Measurements from ENCODE around the gene YEATS4.

Gene YEATS4

DNA sequence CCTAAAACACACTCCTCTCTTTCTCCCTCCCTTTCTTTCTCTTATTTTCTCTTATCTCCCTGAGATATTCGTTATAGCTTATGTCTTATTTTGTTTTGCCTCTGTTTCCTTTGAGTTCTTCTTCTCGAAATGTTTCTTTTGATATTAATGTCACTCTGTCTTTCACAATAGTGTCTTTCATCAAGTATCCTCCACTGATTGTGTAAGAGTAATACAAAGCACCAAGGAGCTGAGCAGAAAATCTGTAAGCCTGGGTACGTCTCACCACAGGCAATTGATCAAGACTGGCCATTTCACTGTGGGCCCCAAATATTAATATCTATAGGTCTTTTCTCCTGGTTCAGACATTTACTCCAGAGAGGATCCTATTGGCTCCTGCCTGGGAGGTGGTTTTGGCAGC, 16.2 kb upstream of the YEATS4 start:
- peak; percentile 58 for DNase-seq

DNA sequence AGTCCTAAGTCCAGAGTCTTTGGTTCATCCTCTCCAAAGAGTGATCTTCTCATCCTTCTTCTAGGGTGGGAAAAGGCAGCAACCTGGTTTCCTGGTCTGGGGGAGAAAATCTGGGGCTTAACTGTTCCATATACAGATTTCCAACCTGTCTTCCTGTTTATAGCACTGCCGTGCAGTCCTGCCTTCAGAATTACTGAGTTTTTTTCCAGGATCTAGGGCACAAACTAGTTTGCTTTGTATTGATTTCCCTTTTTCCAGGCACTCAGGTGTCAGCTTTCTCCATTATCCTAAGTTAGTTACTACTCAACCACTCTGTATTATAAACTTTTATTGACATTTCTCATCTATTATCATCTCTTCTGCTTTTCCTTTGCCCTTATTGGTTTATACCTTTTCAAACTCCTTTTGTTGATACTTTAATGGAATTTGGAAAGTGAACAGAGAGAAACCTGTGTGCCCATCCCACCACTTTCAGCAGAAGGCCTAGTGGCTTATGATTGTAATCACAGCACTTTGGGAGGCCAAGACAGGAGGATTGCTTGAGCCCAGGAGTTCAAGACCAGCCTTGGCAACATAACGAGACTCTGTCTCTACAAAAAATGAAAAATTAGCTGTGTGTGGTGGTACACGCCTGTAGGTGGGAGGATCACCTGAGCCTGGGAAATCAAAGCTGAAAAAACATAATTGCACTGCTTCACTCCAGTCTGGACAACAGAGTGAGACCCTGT, 15.5 kb upstream of the YEATS4 start:
- no peak for DNase-seq

DNA sequence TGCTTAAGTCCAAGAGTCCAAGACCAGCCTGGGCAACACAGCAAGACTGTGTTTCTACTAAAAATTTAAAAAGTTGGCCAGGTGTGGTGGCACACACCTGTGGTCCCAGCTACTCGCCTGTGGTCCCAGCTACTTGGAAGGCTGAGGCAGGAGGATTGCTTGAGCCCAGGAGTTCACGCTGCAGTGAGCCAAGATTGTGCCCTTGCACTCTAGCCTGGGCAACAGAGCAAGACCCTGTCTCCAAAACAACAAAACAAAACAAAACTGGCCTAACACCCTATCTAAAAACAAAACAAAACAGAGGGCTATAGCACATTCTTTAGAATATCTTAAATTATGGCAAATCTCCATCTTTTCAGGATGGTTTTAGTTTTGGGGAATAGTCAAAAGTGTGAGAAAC, 14.5 kb upstream of the YEATS4 start:
- DNase-seq = no peak

DNA sequence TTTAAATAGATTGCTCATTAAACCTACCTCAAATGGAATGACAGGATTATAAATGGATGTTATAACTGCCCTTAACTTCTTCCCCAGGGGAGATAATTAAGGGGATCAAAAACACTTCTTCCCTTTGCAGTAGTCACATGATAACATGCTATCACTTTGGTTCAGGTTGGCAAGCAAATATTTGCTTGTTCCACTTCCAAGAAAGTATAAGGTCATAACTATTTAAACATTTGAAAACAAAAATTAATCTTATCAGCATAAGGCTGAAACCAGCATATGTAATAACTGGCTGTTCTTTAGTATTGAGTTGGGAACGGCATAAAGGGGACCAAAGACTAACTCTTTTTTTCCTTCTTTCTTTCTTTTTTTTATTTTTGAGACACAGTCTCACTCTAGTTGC, 13.8 kb upstream of the YEATS4 start:
- peak; percentile 36 for DNase-seq

DNA sequence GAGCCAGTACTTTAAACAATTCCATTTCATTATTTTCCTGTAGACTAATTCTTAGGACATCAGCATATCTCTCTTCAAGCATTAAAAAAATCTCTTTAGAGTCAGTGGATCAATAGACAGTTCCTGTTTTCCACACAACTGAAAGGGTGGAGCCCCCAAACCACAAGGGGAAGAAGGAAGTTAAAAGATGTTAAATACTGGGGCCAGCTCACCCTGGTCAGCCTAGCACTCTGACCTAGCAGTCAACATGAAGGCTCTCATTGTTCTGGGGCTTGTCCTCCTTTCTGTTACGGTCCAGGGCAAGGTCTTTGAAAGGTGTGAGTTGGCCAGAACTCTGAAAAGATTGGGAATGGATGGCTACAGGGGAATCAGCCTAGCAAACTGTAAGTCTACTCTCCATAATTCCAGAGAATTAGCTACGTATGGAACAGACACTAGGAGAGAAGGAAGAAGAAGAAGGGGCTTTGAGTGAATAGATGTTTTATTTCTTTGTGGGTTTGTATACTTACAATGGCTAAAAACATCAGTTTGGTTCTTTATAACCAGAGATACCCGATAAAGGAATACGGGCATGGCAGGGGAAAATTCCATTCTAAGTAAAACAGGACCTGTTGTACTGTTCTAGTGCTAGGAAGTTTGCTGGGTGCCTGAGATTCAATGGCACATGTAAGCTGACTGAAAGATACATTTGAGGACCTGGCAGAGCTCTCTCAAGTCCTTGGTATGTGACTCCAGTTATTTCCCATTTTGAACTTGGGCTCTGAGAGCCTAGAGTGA, 11.2 kb upstream of the YEATS4 start, which contains the start of gene LYZ:
Gene LYZ (plus strand): TSS at position 220 of the 777 bp plus-strand sequence. CDS start 28 bp downstream, at position 248.
- peak; percentile 87 for DNase-seq

DNA sequence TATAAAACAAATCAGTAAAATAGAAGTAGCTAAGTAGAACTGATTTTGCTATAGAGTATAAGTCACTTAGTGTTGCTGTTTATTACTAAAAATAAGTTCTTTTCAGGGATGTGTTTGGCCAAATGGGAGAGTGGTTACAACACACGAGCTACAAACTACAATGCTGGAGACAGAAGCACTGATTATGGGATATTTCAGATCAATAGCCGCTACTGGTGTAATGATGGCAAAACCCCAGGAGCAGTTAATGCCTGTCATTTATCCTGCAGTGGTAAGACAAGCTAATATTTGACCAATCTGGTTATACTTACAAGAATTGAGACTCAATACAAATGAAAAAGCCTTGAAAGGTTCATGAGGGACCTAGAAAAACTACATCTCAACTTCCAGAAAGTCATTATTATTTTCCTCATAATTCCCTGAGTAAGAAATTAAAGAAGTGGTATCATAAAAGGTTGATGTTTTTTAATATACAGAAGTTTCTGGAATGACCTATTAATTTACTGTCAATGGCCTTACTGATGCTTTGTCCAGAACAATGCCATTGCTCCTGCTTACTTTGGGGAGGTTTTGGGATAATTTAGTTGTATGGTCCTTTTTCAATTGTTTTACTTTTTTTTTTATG, 9.4 kb upstream of the YEATS4 start:
- DNase-seq = no peak

DNA sequence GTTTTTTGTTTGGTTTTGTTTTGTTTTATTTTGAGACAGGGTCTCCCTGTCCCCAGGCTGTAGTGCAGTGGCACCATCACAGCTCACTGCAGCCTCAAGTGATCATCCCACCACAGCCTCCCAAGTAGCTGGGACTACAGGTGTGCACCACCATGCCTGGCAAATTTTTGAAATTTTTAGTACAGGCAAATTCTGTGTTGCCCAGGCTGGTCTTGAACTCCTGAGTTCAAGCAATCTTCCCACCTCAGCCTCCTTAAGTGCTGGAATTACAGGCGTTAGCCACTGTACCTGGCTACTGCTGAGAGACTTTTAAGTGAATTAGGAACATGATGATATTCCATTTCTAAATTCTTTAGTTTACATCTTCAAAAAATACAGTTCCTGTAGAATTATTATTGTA, 8.8 kb upstream of the YEATS4 start:
- no peak for DNase-seq

DNA sequence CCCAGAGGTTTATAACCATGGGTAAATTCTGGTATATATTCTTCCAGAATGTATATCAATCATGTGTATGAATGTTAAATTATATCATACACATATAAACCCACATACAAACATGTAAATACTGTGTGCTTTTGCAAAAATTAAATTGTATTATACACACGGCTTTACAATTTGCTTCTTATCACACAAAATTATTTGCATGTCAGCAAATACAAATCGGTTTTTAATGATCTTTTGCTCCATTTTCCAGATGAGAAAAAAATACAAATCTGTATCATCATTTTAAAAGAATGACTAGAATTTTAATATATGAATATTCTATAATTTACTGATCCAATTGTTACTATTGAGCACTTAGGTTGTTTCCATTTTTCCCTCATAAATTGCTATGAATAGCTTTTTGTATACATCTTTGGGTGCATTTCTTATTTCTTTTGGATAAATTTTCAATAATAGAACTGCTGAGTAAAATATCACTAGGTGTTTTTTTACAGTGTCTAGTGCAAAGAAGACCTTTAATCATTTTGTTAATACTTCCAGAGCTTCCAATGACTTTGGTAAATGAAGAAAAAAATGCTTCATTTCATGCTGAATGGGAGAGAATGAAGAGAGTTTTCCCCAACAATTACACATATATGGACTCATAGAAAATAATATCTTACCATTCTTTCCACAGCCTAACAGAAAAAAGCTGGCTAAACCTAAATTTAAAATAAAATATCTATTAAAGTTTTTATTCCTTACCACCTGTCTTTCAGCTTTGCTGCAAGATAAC, 7.9 kb upstream of the YEATS4 start:
- no peak for DNase-seq

DNA sequence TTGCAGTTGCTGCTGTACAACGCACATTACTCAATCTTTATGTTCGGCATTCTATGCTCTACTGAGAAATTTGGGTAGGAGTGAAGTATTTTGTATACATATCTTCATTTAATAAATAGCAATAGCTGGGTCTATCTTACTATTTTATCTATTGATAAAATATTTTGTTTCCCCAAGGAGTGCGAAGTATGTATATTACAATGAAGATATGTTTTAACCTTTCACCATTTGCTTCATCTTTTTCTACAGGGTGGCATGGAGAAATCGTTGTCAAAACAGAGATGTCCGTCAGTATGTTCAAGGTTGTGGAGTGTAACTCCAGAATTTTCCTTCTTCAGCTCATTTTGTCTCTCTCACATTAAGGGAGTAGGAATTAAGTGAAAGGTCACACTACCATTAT, 6.6 kb upstream of the YEATS4 start:
- no peak for DNase-seq

DNA sequence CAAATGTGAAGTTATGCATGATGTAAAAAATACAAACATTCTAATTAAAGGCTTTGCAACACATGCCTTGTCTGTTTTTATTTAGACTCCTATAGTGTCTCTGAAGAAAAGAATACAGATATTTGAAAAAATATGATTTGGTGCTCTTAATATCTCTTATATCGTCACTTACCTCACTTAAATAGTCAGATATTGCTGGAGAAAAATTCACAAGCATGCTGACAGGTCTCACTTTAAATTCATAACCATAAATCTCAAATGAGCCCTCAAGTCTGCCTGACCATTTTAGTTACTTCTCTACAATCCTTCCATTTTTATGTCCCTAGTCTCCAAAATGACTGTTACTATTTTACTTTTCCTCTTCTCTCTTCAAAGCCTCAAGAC, 5.4 kb upstream of the YEATS4 start:
- no peak for DNase-seq

DNA sequence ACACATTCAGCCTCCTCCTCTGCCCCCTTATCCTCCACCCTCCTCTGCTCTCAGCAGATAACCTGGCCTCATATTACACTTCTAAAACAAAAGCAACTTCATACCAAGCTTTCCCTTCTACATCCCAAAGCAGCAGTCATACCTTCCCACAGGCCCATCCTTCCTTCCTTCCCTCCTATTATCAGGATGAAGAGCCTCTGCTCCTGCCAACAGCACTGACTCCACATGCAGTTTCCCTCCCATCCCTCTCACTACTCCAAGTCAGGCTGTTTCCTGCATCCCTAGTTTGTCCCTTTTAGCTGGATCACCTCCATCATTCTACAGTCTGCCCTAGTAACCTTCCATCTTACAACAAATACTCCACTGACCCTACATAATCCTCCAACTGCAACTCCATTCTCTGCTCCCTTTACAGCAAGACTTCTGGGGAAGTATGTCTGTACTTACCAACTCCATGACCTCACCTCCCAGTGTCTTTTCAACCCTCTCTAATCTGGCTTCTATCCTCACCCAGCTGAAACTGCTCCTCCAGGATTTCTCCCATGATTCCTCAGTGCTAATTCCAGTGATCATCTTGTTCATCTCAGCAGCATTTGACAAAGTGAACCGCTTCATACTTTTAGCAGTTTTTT, 4.9 kb upstream of the YEATS4 start:
- peak; percentile 23 for DNase-seq

DNA sequence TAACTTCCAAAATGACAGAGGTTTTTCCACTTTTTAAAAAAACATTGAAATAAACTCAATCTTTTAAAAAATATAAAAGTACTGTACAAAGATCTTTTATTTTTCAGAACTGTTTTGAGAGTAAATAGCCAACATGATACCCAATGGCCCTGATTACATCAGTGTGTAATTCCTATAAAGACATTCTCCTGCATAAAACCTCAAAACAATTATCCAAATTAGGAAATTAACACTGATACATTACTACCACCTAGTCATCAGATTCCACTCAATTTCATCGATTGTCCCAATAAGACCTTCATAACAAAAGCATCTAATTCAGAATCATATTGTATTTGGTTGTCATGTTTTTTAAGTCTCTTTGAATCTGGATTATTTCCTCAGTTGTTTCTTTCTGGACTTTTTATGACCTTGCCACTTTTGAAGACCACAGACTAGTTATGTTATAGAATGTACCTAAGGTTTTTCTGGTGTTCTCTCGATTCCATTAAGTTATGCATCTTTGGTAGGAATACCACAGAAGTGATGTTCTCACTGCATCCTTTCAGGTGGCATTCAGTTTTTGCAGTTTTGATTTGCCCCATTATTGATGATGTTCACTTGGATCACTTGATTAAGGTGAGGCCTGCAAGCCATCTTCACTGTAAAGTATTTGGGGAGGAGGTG, 4.0 kb upstream of the YEATS4 start:
- no peak for DNase-seq

DNA sequence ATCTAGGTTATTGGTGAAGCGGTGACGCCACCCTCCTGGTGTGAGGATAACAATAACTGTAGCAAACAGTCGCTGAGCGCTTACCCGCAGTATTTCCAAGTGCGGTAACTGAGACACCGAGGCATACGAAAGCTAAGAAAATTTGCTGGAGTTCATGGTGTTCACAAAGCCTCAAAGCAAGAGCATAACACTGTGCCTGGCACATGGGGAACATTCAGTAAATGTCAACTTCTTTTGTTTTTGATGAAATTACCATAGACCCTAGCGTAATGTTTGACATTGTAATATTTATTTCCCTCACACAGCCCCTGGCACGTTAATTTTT, 767 bp downstream of the YEATS4 start:
- no peak for DNase-seq

DNA sequence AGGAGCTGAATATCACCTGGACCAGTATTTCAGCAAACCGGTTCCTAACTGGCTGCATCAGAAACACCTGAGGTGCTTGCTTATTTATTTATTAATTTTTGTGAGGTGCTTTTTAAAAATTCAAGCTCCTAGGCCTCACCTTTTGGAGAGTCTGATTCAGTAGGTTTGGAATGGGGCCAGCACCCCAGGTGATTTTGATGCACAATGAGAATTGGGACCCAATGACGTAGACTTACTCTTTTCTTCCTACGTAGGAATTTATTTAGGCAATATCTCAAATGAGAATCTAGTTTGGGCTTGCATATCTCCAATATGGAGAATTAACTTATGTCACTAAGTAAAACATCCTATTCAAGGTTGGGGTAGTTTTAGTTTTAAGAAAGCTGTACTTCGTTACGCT, 7.3 kb downstream of the YEATS4 start:
- no peak for DNase-seq

DNA sequence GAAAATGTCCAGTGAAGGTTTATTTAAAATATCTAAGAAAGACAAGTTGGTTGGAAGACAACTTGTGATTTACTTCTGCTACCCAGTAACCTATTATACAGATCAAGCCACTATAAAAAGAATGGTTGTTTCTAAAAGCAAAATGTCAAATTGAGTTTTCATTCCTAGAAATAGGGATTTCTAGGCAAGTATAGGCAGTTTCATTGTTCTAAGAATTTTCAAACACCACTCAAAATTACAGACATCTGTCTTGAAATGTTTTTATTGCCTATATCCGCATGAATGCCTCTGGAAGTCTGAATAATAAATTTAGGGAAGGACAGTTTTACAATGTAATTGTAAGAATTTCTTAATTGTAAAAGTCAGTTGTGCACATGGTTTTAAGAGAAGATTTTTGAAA, 8.6 kb downstream of the YEATS4 start:
- DNase-seq = no peak

DNA sequence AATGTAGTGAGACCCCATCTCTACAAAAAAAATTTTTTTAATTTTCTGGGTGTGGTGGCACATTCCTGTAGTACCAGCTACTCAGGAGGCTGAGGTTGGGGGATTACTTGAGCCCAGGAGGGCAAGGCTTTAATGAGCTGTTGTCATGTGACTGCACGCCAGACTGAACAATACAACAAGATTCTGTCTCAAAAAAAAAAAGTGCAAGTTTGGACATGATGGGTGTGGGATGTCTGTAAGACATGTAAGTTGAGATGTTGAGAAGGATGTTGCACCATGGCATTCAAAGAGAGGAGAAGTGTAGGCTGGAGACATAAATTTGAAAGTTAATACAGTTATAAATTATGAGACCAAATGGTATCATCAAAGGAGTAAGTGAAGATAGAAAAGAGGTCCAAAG, 23.5 kb downstream of the YEATS4 start:
- DNase-seq = no peak

DNA sequence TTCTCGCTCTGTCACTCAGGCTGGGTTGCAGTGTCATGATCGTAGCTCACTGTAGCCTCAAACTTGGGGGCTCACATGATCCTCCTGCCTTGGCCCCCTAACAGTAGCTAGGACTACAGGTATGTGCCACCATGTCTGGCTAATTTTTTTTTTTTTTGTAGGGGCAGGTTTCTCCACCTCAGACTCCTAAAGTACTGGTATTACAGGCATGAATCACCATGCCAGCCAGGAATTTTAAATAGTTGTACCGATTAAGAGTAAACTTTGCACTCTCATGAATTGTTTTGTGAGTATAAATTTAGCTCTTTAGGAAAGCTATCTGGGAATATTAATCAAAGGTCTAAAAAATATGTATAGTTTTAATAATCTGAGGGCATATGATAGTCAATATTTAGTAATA, 25.5 kb downstream of the YEATS4 start:
- no peak for DNase-seq

DNA sequence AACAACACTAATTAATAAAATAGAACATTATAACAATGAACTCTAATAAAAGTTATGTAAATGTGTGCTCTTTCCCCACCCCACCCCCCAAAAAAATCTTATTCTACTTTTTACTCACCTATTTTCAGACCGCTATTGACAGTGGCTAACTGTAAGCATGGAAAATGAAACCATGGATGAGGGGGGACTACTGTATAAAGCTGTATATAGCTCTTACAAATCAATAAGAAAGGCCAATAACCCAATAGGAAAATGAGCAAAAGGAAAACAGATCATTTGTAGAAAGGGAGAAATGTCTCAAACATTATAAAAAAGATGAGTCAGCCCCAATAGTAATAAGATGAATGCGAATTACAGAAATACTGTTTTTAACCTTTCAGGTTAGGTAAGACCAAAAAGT, 27.4 kb downstream of the YEATS4 start:
- no peak for DNase-seq

DNA sequence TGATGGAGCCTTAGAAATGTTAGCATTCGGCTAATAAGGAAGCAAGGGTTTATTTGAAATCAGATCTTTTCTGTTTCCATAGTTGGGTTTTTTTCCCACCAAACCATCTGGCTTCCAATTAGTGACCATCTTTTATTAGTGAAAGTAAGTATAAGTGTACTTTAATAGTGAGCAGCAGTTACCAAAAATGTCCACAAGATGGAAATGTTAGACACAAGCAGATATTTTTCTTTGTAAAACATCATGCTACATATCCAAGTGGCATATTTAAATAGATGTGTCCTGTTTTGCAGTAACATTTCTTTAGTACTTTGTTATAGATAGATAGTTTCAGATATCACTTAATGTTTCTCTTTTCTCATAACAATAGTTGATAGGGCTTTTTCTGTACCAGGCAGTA, 28.8 kb downstream of the YEATS4 start:
- peak; percentile 73 for DNase-seq

DNA sequence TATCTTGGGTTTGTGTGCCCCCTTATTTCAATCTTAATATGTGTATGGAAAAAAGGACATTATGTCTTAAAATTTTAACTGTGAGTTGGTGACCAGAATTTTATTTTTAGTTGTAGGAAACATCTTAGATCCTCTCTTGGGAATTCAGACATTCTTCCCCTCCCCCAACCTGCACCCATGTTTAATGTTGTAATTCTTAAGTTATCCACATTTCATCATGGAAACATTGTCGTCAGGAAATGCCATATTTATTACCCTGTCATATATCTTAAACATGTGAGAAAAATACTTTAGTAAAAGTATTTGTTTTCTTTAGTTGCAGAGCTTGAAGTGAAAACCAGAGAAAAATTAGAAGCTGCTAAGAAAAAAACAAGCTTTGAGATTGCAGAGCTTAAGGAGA, 30.3 kb downstream of the YEATS4 start:
- no peak for DNase-seq

DNA sequence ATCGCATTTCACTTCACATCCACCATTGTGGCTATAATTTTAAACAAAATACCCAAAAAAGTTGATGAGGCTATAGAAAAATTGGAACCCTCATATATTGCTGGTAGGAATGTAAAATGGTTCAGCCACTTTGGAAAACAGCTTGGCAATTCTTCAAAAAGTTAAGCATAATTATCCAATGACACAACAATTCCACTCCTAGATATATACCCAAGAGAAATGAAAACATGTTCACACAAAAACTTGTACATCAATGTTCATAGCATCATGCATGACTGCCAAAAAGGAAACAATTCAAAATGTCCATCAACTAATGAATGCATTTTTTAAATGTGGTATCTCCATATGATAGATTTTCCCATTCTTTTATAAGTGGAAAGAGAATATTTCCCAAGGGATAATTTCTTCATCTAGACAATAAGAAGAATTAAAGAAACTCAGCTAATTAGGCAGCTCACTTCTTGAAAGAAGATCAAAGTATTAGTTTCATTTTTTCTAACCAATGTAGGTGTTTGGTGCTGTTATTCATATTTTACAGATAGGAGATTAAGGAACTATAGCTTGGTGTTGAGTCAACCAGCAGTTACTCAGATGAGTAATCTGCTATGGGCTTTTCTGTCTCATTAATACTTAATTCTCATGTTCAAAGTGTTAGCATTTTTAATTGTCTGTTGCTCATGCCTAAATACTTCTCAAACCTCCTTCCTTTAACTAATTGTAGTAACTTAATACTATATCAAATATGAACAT, 32.8 kb downstream of the YEATS4 start:
- DNase-seq = no peak

DNA sequence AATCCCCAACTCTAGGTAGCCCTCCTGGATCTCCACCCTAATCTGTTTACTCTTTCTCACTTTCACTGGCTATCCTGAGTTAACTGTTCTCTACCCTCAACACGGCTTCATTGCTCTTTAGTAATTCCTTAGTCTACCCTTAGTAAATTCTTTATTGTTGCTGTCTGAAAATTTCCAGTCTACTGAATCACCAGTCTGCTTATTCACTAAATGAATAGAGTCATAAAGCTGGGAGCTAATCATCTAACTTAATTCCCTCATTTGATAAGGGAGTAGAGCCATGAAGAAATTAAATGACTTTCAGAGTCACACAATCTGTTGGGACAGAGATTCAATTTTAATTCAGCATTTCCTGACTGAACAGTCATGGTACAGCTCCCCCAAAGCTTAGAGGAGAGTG, 36.5 kb downstream of the YEATS4 start:
- DNase-seq = no peak
